Measurements from ENCODE around the gene SOX13.

Gene SOX13

DNA sequence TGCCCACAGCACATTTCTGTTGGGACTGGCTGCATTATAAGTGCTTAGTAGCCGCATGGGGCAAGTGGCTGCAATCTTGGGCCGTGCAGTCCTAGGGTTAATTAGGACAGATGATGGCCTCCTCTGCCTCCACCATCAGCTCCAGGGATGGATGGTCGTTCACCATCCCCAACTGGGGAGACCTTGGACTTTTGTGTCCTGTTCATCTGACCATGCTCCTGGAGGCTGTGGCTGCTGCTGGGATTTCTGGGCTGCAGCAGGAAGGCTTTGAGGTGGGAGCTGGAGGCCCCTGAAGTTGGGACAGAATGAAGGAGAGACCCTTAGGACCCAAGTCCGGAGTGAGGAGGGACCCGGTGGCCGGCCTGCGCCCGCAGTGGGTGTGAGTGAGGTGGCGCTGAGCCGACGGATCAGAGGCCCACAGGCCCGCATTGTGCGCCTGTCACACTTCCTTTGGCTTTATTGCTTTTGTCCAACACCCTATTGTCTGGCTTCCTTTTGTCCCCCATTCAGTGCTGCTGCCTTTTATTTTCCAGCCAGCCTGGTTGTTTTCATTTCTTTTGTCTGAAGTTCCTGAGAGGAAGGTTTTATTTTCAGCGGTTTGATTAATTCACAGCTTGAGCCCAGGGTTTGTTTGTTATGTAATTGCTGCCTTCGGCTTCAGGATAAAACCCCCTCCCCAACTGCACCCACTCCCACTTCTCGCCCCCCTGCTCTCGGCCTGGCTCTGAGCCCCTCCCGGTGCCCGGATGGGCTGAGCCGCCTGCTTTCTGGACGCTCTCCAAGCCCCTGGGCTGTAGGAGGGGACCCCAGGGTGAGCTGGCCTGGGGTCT lies 35.6 kb downstream of the SOX13 start:
- DNase-seq: no peak

DNA sequence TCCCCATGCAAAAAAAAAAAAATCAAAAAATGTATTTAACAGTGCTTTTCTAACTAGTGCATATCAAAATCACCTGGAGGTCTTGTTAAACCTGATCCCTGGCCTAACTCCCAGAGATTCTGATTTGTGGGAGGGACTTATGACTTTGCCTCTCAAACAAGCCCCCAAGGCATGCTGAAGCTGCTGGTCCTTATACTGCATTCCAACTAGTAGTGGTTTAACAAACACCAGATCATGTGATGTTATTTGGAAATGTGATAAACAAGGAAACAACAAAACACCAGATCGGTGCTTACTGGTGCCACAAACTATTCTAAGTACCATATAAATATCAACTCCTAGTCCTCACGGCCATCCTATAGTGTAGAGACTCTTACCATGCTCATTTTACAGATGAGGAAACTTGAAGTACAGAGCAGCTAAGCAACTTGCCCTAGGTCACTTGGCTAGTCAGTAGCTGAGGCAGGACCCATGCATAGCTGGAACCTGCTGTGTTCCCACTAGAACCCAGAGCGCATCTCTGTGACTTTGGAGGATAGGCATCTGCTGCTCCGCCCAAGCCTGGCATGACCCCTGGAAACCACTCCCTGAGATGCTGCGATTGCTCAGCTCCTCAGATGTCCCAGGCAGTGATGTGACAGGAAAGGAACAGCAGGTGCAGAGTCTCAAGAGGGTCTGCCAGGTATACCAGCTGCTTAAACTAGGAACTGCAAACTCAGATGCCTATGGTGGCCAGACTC lies 38.1 kb downstream of the SOX13 start:
- no peak for DNase-seq

DNA sequence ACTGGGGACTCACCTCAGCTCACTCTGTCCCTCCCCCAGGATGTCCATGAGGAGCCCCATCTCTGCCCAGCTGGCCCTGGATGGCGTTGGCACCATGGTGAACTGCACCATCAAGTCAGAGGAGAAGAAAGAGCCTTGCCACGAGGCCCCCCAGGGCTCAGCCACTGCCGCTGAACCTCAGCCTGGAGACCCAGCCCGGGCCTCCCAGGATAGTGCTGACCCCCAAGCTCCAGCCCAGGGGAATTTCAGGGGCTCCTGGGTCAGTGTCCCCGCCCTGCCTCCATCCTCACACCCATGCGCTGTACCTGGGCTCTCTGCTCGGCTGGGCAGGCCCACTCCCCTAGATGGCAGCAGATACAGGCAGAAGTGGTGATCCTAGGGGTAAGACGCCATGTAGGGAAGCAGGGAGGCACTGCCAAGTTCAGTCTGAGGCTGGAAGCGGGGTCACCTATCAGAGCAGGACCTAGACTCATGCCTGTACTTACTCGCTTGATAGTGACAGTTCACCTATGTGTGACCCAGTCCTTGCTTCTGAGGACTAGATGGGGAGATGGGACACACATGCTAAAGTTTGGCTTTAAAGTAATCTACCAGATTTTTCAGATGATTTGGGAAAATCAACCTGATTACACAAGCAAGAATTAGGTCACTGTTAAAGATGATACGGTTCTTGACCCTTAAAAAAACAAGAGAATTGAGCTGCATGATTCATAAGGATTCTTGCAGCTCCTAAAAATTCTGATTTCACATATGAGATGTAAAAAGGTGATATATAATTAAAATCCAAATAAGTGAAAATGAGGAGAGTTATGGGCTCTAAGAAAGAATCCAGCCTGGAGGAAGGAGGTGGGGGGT lies 40.2 kb downstream of the SOX13 start:
- no peak for DNase-seq

DNA sequence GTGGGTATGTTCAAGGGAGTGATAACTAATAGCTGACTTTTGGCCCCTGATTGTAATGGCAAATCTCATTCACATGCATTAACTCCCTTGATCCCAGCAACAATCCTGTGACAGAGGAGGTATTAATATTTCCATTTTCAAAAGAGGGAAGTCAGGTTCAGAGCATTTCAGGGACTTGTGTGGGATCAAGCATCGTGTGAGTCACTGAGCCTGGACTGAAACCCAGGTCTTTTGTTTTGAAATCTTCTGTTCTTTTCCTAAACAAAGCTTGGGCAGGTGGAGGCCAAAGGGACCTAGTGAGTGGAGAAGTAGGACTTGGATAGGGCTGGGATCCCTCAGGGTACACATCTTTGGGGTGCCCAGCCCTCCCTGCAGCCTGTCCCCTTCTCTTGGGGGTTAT lies 41.0 kb downstream of the SOX13 start:
- no peak for DNase-seq

DNA sequence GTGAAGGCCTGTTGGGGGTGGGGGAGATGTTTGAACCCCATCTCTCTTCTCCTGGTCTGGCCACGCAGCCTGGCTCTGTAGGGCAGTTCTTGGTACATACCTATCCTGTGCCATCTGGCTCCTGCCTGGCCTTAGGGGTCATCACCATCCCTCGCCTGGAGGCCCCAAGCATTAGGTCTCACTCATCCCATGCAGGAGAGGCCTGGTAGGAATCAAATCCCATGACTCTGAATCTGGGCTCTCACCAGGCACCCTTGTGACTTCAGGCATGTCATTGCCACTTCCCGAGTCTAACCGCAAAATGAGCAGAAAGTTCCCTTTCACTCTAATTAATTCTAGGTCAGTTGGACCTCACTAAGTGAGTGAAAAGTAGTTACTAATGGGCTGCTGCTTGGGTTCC lies 41.7 kb downstream of the SOX13 start:
- DNase-seq: no peak

DNA sequence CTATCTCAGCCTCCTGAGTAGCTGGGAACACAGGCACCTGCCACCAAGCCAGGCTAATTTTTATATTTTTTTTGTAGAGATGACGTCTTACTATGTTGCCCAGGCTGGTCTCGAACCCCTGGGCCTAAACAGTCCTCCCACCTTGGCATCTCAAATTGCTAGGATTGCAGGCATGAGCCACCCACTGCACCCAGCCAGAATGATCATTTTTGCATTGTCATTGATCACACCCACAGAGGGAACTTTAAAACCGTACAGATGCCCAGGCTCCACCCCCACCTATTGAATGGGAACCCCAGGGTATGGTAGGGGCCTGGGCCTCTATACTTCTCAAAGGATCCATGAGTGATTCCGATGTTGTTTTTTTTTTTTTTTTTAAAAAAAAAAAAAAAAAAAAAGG lies 42.2 kb downstream of the SOX13 start:
- no peak for DNase-seq

DNA sequence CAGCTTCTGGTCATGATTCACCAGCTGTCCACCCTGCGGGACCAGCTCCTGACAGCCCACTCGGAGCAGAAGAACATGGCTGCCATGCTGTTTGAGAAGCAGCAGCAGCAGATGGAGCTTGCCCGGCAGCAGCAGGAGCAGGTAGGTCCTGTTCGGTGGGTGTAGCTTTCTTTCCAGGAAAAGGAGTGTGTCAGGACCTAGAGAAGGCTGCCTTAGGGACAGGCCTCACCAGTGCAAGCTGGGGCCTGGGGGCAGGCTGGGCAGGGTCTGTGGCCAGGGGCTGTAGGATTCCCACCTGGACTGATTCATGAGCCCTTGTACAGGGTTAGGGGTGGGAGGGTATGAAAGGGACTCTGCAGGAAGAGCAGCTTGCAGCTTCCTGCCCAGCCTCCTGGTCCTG lies 43.6 kb downstream of the SOX13 start:
- no peak for DNase-seq

DNA sequence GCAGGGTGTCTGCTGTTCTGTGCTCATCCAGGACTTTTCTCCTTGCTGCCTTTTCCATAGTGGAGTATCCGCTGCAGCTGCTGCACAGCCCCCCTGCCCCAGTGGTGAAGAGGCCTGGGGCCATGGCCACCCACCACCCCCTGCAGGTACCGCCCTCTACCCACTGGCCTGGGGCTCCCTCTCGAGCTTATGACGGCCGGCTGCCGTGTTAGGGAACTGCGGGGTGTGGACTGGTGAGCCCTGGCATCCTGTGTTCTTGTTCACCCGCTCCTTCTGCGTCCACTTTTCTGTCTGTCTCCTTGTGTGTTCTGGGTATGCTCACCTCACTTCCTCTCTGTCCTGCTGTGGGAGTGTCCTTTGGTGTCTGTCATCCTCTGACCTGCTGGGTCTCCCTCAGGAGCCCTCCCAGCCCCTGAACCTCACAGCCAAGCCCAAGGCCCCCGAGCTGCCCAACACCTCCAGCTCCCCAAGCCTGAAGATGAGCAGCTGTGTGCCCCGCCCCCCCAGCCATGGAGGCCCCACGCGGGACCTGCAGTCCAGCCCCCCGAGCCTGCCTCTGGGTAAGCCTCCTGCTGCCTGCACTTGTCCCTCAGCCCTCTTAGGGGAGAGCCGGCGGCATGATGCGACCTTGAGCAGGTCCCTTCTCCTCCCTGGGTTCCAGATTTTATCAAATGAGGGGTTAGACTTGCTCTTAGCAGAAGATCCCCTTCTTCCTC lies 49.1 kb downstream of the SOX13 start:
- no peak for DNase-seq

DNA sequence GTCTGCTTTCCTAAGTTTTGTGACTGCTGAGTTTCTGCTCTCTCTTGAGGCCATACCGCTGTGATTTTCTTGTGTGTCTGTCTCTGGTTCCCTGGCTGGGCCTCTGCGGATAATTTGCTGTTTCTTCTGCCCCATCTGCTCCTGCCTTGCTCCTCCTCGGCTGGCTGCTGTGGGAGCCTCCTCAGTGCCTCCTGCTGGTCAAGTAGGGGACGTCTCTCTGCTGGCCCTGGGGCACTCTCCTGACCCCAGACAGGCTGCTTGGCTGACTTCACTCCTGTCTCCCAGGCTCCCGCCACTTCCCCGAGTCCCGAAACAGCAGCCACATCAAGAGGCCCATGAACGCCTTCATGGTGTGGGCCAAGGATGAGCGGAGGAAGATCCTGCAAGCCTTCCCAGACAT lies 50.5 kb downstream of the SOX13 start:
- peak; percentile 13 for DNase-seq

DNA sequence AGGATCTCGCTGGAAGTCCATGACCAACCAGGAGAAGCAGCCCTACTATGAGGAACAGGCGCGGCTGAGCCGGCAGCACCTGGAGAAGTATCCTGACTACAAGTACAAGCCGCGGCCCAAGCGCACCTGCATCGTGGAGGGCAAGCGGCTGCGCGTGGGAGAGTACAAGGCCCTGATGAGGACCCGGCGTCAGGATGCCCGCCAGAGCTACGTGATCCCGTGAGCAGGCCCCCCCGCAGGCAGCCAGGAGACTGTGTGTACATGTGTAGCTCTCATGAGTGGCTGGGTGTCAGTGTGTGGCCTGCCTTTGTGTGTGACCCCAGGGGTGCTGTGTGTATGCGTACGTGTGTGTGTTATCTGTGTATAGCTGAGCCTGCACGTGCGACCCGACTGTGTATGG lies 51.7 kb downstream of the SOX13 start:
- DNase-seq: no peak

DNA sequence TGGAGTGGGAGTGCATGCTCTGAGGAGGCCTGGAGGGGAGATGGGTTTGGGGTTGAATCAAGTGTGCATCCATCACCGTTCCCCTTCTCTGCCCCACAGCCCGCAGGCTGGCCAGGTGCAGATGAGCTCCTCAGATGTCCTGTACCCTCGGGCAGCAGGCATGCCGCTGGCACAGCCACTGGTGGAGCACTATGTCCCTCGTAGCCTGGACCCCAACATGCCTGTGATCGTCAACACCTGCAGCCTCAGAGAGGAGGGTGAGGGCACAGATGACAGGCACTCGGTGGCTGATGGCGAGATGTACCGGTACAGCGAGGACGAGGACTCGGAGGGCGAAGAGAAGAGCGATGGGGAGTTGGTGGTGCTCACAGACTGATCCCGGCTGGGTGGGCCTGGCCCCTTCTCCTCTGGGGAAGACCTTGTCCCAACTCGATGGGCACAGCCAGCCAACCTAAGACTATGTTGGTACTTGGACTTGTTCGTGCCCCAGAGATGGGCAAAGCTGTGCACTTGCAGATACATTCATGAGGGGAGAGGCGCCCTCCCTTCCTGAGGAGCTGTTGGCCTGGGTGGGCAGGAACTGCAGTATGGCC lies 52.9 kb downstream of the SOX13 start:
- DNase-seq: no peak

DNA sequence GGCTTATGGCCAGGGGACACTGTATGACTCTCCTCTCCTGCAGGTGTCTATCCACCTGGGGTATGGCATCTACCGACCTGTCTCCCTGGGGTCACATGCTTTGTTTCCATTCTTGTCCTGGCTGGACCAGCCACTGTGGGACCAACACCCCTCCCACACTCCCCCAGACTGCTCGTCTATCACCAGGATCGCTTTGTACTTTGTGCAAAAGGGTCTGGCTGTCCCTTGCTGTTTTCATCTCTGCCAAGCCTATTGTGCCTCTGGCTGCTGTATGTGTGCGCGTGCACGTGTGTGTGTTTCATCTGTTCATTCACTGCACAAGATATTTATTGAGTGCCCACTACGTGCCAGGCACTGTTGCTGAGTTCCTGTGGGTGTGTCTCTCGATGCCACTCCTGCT lies 53.5 kb downstream of the SOX13 start:
- no peak for DNase-seq

DNA sequence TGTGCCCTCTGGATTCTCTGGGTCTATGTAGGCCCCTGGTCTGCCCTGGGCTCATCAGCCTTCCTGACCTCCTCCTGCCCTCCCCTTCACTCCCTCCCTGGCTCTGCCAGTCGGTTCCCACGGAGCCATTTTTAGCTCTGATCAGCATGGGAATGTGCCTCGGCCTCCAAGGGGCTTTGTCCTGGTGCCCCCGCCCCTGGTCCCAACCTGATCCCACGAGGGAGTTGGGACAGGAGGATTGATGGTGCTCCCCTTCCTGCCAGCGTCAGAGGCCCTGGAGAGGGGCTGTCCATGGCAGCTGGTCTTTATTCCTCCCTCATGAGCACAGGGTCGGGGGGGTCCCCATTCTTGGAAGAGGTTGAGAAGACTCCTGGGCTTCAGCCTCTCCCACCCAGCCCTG lies 54.0 kb downstream of the SOX13 start:
- no peak for DNase-seq

DNA sequence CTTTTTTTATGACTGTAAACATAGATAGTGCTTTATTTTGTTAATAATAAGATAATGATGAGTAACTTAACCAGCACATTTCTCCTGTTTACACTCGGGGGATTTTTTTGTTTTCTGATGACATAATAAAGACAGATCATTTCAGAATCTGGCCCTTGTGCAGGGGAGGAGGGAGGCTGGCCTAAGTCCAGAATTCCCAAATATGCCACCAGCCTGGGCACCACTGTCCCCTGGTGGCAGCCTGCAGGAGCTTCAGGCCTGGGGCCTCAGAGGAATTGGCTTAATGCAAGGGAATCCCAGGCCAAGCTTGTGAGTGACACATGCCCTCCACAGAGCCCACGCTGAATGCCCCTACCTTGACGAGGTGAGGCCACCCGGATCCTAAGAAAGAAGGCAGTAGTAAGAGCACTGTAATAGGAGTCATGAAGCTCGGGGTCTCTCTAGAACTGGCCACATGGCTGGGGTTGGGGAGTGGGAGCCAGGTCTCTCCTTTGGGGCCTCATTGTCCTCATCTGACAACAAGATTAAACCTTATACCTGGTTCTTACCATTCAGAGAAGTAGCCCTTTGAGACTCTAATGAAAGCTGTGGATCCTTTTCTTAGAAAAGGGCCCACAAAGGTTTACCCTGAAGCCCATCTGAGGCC lies 54.8 kb downstream of the SOX13 start:
- DNase-seq: peak; percentile 86

DNA sequence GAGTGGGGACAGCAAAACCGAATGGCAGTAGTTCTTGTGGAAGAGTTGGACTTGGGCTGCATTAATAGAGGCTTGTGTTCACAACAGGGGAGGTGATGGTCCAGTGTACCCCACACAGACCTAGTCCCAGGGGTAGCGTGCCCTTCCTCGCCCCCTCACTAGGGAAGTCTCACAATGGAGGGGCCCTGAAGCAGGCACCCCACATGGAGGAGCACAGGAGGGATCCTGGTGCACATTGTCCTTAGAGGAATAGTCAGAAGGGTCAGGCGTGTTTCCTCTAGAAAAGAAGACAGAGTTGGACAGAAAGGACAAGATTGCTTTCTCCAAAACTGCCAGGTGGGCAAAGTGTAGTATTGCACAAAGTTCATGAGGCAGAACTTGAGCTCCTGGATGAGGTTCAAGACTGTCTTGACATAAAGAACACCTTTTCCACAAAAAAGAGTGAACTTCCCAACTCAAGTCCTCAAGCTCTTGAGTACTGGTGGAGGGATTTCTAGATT lies 55.6 kb downstream of the SOX13 start:
- DNase-seq: no peak

DNA sequence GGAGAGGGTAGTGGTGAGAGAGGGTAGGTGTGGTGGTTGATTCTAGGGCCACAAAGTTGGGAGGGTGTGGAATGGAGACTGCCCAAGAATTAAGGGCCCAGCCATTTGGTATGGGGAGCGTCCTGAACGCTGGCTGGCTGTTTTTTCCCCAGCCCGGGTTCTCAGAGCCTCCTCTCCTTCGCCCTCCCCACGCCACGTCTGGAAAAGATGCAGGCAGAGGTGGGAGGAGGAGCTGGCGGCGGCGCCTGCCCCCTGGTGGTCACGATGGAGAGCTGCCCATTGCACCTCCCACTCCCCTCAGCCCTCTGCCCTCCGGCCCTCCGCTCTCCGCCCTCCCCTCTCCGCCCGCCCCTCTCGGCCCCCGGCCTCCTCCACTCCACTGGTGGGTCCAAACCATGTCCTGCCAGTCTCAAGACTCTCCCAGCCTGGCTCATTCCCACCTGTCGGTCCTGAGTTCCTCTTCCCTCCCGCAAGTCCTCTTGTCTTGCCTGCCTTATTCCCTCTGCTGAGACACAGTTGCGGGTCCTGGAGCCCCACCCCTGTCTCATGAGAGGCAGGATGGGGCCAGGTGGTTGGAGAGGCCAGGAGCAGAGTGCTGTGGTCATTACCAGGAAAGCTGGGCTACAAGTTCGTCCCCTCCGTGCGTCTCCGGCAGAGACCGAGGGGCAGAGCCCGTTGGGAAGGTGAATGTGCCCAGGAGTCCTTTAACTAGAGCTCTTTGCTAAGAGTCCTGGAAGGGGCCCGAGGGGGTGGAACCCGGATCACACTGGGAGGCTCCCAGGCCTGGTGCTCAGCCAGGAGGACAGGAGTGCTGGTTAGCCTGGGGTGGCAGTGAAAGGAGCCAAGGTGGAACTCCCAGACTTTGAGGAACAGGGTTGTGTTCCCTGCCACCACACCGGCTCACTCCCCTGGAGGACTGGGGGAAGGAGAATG lies 56.3 kb downstream of the SOX13 start:
- peak; percentile 73 for DNase-seq

DNA sequence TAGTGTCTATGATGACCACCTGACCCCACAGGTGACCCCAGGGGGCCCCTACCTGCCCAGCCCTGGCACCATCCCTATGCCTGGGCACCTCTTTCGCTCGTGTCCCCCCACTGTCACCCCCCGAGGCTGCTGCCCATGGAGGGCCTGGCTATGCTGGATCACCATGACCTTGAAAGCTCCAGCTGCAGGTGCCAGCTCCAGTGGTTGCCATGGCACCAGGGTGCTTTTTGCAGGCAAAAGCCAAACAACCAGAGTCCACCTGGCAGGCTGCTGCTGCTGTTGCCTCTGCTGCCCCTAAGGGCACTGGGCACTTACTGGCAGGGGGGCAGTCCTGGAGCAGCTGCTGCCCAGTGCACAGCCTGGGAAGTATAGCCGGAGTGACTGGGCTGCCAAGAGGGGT lies 57.3 kb downstream of the SOX13 start:
- DNase-seq: no peak

DNA sequence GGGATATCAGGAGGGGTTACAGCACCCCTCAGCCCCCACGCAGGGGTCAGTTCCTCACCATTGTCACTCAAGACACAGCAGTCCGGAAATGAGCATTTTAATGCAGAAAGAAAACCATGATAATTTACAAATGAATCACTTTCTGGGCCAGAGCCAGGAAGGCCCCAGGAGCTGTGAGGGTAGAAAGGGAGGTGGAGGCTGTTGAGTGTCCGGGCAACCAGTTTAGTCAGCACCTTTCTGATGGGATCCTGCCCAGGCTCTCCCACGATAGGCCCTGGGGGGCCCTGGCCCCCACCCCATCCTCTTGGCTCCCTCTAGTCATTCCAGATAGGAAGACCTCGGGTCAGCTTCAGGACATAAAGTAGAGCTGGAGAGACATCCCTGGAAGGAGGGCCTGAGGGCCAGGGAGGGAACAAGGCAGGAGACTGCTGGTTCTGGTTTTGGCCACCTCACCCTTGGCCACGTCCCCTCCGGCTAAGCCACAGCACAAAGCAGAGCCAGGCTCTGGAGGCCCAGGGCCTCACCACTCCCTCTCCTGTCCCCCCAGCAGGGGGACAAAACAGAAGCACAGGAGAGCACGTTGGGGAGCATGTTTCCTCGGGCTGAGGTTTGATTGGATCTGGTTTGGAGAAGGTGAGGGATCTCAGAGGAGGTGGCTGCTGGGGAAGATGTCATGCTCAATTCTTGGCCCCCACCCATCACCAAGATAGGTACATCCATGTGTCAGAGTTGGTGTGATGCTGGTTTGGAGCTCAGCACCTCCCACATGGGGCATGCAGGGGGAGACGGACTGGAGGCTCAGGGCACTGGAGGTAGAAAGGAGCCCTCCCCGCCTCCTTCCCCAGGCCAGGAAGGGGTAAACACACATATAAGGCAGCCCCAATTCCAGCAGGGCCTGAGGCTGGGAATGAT lies 58.3 kb downstream of the SOX13 start:
- peak; percentile 38 for DNase-seq

DNA sequence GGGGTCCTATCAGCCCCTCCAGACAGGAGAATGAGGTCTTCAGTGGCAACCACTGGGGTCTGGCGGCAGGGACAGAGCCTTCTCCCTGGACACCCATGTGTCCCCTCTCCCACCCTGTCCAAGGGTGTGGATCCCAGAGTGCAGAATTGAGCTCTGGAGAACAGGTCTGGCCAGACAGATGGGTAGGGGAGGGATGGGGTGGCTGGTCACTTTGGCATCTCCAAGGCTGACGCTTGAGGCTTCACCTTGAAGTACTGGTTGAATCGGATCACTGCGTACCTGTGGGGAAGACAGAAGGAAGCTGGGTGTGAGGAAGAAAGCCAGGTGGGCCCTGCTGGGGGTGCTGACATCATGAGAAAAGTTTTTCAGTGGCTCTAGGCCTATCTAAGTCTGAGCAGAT lies 59.1 kb downstream of the SOX13 start:
- DNase-seq: no peak

Measured in OCI-M1 (cell line).